HG02588 (cell line): ENCODE results near the gene LRRC37B.
"Not testable (repeated sequence)": the region's sequence is repeated elsewhere in the genome, so short reads cannot be mapped to it uniquely, and the experiment has no call there.

Source experiments
- ATAC-seq: cut with Tn5 transposase; IDR thresholded peaks from one replicate; pipeline ENCODE4 v1.9.1; 2021; ENCODE audit warnings: mild to moderate bottlenecking, moderate library complexity; ENCODE audit not compliant: unreplicated experiment

Gene LRRC37B

DNA sequence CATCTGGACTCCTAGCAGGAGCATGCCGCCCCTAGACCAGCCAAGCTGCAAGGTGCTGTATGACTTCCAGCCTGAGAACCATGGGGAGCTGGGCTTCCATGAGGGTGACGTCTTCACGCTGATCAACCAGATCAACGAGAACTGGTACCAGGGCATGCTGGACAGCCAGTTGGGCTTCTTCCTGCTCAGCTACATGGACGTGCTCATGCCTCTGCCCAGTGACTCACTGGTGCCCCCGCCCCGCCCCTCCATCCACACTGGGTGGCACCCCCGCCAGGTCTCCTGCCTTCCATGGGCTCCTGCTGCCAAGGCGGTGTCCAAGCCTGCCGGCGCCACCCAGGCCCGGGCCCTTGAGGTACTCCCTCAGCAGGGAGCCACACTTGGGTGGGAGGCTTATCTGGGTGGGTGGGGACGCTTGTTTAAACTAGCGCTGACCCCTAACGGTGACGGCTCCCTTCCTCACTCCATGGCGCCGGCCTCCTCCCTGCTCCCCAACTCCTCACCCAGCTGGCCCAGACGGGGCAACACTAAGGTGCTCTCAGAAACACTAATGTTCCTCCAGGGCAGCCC lies 34.2 kb downstream of the LRRC37B start:
- not testable (repeated sequence) for ATAC-seq

DNA sequence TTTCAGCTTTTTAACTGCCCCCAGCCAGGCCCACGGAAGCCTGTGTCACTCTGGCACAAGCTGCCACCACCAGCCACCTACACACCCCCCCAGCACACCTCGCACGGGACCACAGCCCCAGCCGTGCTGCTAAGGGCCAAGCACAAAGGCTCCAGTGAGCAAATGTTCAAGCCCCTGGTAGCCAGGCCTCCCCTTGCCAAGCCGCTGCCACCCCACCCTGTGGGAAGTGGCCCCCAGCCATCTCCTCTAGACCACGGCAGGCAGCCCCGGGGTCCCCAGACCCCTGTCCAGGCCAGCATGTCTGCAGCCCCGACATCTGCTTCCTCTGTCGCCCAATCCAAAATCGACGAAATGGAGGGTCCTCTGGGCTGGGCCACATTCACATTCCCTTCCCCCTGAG lies 35.1 kb downstream of the LRRC37B start:
- ATAC-seq: not testable (repeated sequence)

DNA sequence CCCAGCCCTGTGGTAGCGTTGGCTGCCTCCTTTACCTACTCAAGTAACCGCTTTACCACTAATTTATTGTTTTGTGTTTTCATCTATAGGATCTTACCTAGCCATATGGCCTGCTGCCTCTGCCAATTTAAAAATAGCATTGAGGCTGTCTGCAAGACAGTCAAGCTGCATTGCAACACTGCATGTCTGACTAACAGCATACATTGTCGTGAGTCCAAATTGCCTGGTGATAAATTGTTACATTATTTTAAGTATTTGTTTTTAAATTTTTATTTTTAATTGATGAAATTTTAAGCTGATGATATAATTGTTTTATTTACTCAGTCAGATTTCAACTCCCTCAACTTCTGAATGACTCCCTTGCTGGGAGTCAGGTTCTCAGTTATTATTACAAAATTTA lies 38.4 kb downstream of the LRRC37B start:
- not testable (repeated sequence) for ATAC-seq

DNA sequence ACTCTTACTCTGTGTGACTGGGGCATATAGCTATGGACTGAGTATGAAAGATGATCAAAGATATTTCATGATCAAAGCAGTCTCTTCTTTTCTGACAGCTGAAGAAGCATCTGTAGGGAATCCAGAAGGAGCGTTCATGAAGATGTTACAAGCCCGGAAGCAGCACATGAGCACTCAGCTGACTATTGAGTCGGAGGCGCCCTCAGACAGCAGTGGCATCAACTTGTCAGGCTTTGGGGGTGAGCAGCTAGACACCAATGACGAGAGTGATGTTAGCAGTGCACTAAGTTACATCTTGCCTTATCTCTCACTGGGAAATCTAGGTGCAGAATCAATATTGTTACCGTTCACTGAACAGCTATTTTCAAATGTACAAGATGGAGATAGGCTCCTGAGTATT lies 40.5 kb downstream of the LRRC37B start:
- not testable (repeated sequence) for ATAC-seq

DNA sequence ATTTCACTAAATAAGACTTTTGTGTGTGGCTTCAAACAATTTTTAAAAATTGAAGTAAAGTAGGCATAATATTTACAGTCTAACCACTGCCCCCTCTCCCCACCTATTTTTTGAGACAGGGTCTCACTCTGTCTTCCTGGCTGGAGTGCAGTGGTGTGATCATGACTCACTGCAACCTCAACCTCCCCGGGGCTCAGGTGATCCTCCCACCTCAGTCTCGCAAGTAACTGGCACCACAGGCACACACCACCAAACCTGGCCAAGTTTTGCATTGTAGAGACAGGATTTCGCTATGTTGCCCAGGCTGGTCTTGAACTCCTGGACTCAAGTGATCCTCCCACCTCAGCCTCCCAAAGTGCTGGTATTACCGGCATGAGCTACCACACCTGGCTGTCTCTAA lies 47.8 kb downstream of the LRRC37B start:
- ATAC-seq: not testable (repeated sequence)

DNA sequence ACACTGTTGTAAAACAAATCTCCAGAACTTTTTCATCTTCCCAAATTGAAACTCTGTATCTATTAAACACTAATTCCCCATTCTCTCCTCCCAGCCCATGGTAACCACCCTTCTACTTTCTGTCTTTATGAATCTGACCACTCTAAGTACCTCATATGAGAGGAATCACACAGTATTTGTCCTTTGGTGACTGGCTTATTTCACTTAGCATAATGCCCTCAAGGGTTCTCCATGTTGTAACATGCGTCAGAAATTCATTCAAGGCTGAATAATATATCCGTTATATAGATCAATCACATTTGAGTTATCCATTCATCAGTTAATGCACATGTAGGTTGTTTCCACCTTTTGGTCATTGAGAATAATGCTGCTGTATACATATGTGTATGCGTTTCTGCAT lies 48.2 kb downstream of the LRRC37B start:
- ATAC-seq: not testable (repeated sequence)

DNA sequence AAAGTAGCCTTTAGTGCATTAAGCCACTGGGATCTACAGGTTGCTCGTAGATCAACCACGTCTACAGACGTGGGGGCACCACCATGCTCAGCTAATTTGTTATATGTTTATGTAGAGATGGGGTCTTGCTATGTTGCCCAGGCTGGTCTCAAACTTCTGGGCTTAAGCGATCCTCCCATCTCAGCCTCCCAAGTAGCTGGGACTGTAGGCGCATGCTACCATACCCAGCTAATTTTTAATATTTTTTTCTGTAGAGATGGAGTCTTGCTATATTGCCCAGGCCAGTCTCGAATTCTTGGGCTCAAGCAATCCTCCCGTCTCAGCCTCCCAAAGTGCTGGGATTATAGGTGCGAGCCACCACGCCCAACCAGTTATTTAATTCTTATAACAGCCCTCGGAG lies 49.3 kb downstream of the LRRC37B start:
- ATAC-seq: not testable (repeated sequence)

DNA sequence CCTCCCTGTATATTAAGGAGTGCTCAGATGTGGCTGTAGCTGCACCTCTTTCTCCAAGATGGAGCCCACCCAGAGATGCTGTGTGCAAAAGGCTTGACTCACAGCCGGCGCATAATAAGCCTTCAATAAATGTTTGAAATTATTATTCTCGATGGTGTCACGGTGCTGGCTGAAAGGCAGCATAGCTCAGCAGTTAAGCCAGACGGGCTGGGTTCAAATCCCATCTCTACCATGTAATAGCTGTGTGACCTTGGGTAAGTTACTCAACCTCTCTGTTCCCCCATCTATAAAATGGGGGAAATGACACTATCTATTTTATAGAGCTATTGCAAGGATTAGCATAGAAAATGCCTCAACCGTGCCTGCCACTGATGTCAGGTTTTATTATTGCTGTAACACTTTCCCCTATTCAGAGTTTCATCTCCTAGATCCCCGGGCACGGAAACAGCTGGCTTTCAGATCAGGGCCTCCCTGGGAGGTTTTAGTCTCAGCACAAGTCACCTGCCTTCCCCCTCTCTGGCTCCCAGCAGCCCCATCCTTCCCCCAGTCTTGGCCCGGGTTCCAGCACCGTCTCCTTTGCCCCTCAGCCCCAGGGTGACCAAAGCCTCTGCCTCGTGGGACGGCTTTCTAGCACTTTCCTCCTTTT lies 50.4 kb downstream of the LRRC37B start:
- ATAC-seq: not testable (repeated sequence)

DNA sequence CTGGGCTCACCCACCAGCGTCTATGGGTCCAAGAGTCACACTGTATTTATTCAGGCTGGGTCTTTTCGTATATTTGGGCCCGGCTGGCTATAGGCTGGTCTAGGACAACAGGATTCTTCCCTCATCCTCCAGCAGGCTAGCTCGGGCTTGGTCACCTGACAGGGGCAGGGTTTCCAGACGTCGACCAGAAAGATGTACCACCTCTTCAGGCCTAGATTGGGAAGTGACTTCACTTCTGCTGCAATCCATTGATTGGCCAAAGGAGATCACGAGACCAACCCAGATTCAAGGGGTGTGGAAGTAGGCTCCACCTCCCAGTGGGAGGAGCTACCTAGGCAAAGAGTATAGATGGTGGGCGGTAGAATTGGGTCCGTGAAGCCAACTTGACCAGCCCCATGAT lies 53.5 kb downstream of the LRRC37B start:
- ATAC-seq: not testable (repeated sequence)

DNA sequence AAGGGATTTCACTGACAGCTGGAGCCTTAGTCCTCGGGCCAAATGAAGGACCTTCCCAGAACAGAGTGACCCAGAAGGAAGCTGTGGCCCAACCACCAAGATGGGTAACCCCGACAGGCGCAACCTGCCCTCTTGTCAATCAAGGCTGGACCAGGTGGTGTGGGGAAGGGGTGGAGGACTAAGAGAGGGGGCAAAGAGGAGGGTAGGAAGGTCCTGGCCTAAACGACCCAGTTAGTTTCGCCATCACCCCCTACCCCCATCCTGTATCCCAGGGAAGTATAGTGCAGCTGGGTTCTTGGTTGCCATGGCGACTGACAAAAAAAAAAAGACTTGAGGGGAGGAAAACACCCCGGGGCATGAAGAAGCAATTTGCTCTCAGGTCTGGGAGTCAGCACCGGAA lies 54.7 kb downstream of the LRRC37B start:
- not testable (repeated sequence) for ATAC-seq

DNA sequence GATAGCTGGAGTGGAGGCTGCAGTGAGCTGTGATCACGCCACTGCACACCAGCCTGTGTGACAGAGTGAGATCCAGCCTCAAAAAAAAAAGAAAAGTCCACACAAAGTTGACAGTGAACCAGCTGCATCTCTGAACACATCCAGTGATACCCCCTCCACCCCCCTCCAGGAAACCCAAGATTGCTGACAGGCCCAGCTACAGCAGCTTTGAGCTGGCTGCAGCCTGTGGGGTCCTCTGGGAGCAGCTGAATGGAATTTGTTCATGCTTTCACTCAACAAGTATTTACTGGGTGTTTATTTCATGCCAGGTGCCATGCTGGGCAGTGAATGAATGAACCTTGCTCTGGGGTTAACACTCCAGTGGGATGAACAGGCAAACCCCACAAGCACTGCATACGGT lies 56.9 kb downstream of the LRRC37B start:
- not testable (repeated sequence) for ATAC-seq

DNA sequence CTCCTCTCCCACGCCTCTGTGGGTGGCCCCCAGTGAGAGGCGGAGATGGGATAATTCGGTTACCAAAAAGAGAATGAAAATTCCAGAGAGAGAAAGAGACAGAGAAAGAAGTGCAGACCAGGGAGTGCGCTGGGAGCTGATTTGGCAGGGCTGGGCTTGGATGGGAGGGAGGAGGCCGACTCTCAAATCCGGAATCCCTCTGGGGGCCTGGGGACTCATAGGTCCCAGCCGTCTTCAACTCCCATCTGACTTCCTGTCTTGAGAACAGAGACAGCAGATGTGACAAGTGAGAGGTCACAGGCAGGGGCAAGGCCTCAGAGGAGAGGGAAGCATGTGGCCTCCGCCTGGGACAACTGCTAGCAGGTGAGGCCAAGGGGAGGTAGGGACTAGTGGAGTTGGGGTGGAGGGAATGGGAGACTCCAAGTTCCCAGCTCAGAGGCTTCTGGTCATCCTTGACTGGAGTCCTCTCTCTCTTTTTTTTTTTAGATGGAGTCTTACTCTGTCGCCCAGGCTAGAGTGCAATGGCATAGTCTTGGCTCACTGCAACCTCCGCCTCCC lies 59.0 kb downstream of the LRRC37B start:
- not testable (repeated sequence) for ATAC-seq

DNA sequence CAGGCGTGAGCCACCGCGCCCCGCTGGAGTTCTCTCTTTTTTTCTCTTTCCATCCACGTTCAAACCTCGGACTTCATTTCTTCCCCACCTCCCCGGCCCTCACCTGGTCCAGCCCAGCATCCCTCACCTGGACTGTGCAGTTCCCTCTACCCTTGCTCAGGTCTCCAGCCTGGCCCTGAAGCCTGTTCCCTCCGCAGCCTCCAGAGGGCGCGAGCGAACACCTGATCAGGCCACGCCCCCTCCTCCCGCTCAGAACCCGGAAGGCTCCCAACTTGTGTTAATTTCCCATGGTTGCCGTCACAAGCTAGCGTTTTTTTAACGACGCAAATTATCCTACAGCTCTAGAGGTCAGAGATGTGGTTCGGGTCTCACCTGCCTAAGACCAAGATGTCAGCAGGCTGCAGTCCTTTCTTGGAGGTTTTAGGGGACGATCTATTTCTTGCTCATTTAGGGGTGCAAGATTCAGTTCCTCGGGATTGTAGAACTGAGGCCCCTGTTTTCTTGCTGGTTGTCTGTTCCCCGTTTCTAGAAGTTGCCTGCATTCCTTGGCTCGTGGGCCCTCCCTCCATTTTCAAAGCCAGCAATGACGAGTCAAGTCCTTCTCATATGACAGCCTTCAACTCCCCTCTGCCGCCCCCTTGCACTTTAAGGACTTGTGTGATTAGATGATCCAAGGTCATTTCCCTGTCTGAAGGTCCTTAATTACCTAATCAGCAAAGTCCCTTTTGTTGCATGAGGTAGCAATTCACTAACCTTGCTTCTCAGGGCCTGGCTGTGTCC lies 59.9 kb downstream of the LRRC37B start:
- not testable (repeated sequence) for ATAC-seq

DNA sequence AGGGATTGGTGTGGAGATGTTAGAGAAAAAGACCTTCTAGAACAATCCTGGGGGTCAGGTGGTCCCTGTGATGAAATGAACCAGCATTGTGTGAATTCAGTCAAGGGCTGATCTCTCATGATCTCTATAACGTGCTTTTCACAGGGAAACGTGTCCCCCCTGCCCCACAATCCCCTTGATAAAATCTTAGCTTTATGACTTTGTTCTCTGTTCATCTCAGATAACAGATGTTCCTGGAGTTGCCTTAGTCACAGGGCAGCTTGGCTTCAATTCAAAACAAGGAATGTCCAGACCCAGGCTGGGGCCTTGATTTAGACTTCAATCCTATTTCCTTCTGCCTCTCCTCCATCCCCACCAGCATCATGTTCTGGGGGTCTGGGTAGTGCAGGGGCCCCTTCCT lies 61.9 kb downstream of the LRRC37B start:
- not testable (repeated sequence) for ATAC-seq

DNA sequence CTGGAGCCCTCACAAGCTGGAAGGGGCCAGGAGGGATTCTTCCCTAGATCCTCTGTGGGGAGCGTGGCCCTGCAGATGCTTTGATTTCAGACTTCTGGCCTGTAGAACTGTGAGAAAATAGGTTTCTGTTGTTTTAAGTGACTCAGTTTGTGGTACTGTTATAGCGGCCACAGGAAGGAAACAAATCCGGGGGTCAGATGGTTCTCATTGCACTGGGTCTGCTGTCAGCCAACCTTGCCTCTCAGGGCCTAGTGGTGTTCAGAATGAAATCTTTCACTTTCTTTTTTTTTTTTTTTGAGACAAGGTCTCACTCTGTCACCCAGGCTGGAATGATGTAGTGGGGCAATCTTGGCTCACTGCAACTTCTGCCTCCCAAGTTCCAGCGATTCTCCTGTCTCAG lies 64.8 kb downstream of the LRRC37B start:
- not testable (repeated sequence) for ATAC-seq

DNA sequence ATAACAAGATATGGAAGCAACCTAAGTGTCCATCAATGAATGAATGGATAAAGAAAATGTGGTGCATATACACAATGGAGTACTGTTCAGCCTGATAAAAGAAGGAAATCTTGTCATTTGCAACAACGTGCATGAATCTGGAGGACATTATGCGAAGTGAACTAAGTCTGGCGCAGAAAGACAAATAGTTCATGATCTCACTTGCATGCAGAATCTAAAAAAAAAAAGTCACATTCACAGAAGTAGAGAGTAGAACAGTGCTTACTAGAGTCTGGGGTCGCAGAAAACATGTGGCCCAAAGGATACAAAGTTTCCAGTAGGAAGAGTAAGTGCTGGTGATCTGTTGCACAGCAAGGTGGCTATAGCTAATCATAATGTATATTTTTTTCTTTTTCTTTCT lies 65.9 kb downstream of the LRRC37B start:
- ATAC-seq: not testable (repeated sequence)

DNA sequence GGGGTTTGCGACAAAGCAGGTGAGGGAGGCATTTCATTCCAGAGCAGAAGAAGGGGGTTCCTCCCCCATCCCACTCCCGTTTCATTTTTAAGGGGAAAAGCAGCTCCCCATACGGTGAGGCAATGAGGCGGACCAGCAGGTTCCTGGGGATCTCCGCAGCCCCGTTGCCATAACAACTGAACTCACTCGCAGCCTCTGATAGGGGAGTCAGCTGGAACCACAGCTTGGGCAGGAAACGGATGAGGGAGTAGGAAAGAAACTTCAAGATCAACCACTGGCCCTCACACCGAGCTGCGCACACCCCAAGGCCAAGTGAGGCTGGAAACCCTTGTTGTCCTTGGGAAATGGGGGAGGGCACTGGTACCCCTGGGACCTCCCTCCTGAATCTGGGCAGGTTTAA lies 72.6 kb downstream of the LRRC37B start:
- peak; percentile 69 for ATAC-seq

DNA sequence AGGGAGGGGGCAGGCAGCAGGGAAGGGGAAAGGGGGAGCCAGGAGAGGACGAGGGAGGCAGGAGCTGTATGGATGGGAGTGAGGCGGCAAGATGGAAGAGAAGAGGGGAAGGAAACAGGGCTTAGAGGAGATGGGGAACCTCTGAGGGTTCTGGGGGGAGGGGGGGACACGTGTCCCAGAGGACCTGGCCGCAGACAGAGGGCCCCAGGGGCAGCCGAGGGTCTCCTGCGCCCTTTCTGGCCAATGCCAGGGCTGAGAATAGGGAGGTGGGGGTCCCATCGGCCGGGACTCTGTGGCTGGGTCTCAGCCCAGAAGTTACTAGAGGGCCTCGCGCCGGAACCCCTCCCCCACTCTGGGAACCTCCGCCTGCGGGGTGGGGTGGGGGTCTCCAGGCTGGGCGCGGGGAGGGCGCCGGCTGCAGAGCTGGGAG lies 76.4 kb downstream of the LRRC37B start:
- ATAC-seq: not testable (repeated sequence)

DNA sequence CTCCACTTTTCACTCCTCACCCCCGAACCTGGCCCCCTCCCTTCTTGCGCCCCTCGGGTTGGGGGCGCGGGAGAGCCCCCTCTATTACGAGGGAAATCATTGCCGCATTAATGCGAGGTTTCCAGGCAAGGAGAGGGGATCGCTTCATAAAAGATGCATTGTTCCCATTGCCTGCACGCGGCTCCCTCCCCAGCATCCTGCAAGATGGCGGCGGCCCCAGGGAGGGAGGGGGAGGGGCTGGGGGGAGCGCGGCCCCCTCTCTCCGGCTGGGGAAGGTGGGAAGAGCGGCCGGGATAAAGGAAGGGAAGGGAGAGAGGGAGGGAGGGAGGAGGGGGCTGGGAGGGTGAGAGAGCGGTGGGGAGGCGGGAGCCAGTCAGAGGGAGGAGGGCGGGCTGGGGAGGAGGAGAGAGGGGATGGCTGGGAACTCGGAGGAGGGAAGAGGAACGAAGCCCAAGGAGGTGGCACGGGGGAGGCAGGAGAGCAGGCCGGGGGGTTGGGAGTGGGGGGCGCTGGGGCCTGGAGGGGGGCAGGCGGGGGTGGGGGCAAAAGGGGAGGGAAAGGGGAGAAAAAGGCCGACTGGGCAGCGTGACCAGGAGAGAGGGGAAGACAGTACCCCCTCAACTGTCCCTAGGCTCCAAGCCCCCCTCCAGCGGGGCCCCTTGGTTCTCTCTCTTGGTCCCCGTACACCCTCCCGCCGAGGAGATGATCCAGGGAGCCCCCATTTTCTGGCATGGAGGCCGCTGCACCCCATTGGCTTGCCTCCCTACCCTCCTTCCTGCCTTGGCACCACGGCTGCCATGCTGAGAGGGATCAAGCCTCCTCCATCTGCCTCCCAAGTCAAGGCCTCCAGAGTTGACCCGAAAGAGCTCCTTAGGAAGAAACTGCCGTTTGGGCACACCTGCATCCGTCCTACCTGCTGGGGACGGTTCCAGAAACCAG lies 77.1 kb downstream of the LRRC37B start:
- not testable (repeated sequence) for ATAC-seq
